Stimulated activated CD4-positive, alpha-beta T cell treated with anti-CD3 and anti-CD28 coated beads, Interleukin-15, amount 100 ng/mL, for 24 hours (primary cell): ENCODE measurements around the gene FBXO30.

Experiments
- DNase-seq: peaks from one replicate; pipeline ENCODE4 v3.0.0-alpha.2; 2020

Gene FBXO30

GRCh38 chr6:145749632-145750031, 65.0 kb downstream of the FBXO30 start:
- no peak for DNase-seq

- no peak for DNase-seq
These were observed 68.7 kb downstream of the FBXO30 start for GRCh38 chr6:145745861-145746260.

DNA sequence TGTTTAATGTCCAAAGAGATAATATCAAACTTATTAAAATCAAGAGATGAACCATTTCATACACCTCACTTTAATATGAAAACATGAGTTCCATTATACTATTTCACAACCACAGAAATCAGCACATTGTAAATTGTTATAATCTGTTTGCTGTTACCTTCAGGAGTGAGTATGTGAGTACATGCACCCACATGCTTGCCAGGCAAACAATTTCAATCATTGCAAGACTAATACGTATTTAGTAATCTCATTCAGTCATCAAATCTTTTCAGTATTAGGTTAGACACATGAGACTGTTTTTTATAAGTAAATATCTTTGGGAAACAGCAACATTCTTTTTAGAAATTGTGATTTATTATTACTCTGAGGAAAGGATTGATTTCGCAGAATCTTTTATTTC, 70.0 kb downstream of the FBXO30 start:
- DNase-seq: no peak
